SK-N-MC (cell line): ENCODE data around the gene UBQLN4.

ENCODE experiments used
- EZH2 ChIP-seq: fragments of 200-600 bp; sonication (generic); IDR thresholded peaks from one replicate; pipeline ENCODE4 v1.6.1; 2017; ENCODE audit warnings: antibody characterized with exemption
- FOXP2 ChIP-seq: optimal IDR thresholded peaks from 2 replicates; pipeline ENCODE3; 2011; ENCODE audit warnings: mild to moderate bottlenecking, moderate library complexity; ENCODE audit not compliant: insufficient read depth; ENCODE audit errors: extremely low read length, control extremely low read depth
- POLR2AphosphoS5 ChIP-seq: IDR thresholded peaks from 2 replicates; pipeline ENCODE4 v1.6.1; 2012; ENCODE audit warnings: mild to moderate bottlenecking, low read depth, low read length, borderline replicate concordance

- TF ChIP-seq EZH2, result no peak
- no peak for TF ChIP-seq FOXP2
- no peak for TF ChIP-seq POLR2AphosphoS5
These were observed 10.3 kb upstream of the UBQLN4 start for GRCh38 chr1:156063997-156064285.
